ENCODE results near the gene FAM219A.
A peak's percentile ranks its signal among the peaks of the same experiment; 100 is the strongest.

FAM219A gene

GRCh38 chr9:34379334-34380033, 78.9 kb downstream of the FAM219A start:
- H3K27ac Mint-ChIP-seq, result peak overlapping the region; percentile 82
- peaks cover 46% of the 10 kb centered on the region for H3K27me3 Mint-ChIP-seq
- H3K4me3 Mint-ChIP-seq, result peak overlapping the region; percentile 82
- H3K36me3 Mint-ChIP-seq, result no peaks in the 10 kb centered on the region
- peaks cover 48% of the 10 kb centered on the region for H3K4me1 Mint-ChIP-seq
- DNase-seq, result peak; percentile 96
- H3K9me3 Mint-ChIP-seq, result no peaks in the 10 kb centered on the region
- CTCF ChIA-PET, result interaction anchor here (0.6 to 9.3 kb wide), 12 partner anchors 8 to 455 kb away, joined by 3 to 119 read pairs (median 4); partner anchors contain the start of genes DNAI1 and FAM219A

DNA sequence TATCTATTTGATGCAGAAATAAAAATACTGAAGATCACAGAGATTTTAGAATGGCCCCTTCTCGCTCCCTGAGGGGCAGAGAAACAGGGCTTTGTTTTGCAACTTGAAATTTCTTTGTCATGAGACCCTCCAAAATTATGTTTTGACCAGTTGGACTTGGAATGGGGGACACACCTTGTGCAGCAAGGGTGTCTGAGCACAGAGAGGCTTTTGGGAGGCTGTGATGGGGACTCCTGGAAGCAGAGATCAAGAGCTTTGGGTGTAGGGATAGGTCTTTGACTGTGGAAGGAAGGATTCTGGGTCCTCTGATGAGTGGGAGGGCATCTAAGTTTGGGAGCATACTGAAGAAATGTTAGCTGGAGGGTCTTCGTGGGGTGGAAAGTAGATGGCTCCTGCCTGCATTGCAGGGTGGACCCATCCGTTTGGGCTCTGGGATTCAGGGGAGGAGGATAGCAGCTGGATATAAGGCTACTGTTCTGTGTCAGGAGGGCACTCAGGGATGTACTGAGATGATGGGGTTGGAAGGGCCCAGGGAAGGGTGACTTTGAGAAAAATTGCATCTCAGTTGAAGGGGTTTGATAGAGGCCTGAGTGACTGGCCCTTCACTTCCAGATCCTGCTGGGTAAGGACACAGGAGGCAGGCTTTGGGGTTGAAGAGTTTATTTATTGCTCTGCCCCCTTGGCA, 79.9 kb downstream of the FAM219A start:
- H3K36me3 Mint-ChIP-seq, result peaks cover 1% of the 10 kb centered on the region
- peaks cover 42% of the 10 kb centered on the region for H3K27me3 Mint-ChIP-seq
- H3K4me3 Mint-ChIP-seq, result peak overlapping the region; percentile 29
- no peak for DNase-seq
- H3K27ac Mint-ChIP-seq, result no peak overlapping the region
- CTCF ChIA-PET, result interaction anchor here (0.7 to 9.3 kb wide), 13 partner anchors 7 to 454 kb away, joined by 3 to 119 read pairs (median 4); partner anchors contain the start of genes DNAI1 and FAM219A
- no peaks in the 10 kb centered on the region for H3K9me3 Mint-ChIP-seq
- peaks cover 48% of the 10 kb centered on the region for H3K4me1 Mint-ChIP-seq

- H3K36me3 Mint-ChIP-seq, result peaks cover 8% of the 10 kb centered on the region
- H3K27me3 Mint-ChIP-seq, result peaks cover 33% of the 10 kb centered on the region
- peak; percentile 35 for DNase-seq
- CTCF ChIA-PET, result interaction anchor here (0.6 to 9.3 kb wide), 7 partner anchors 9 to 214 kb away, joined by 3 to 119 read pairs (median 3); no protein-coding TSS in a partner anchor
- peak overlapping the region; percentile 90 for H3K4me3 Mint-ChIP-seq
- no peak overlapping the region for H3K27ac Mint-ChIP-seq
- H3K4me1 Mint-ChIP-seq, result peaks cover 48% of the 10 kb centered on the region
- H3K9me3 Mint-ChIP-seq, result no peaks in the 10 kb centered on the region
These were observed 81.0 kb downstream of the FAM219A start for GRCh38 chr9:34377404-34377746.

DNA sequence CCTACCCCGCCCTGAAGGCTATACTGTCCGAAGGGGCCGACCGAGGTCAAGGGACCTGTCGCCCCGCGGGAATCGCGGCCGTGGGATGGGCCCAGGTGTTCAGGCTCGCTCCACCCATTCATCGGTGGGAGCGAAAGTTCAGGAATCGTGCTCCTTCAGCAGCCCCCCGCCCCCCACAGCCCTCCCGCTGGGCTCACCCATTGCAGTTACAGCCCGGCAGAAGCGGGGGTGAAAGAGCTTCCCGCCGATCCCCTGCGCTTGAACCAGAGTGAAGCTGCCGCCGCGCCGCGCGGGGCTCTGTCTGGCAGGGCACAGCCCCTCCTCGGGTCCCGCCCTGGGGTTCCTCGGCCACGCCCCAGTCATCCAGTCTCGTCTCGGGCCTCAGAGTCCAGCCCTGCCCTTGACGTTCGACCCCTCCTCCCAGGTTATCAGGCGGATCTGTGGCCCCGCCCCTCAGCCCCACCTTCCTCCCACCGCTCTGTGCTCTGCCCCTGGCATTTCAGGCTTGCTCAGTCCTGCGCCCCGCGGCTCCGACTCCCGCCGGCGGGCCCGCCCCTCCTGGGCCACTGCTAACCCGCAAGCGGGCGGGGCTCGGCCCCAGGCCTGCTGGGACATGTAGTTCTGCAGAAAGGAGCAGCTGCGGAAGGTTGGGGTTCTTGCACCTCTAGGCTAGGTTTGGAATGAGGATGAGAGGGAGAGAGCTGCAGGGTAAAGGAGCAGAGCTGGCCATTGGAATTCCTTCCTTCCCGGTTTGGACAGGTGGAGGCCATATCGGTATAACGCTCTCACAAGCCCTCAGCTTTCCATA, 81.6 kb downstream of the FAM219A start, which contains the start of gene MYORG:
TSS of gene MYORG (minus strand) at position 303 of the 808 bp plus-strand sequence. CDS start 3,955 bp downstream, outside the sequence.
- H3K4me1 Mint-ChIP-seq, result peaks cover 48% of the 10 kb centered on the region

GRCh38 chr9:34375901-34376595, 82.3 kb downstream of the FAM219A start:
- DNase-seq, result peak; percentile 70
- H3K36me3 Mint-ChIP-seq, result peaks cover 17% of the 10 kb centered on the region
- H3K27ac Mint-ChIP-seq, result peak overlapping the region; percentile 82
- peak overlapping the region; percentile 90 for H3K4me3 Mint-ChIP-seq
- H3K27me3 Mint-ChIP-seq, result peaks cover 23% of the 10 kb centered on the region
- H3K4me1 Mint-ChIP-seq, result peaks cover 42% of the 10 kb centered on the region
- CTCF ChIA-PET, result interaction anchor here (0.7 to 9.3 kb wide), 6 partner anchors 14 to 123 kb away, joined by 3 to 119 read pairs (median 4); no protein-coding TSS in a partner anchor
- no peaks in the 10 kb centered on the region for H3K9me3 Mint-ChIP-seq

More for the DNA sequence above, 81.6 kb downstream of the FAM219A start, which contains the start of gene MYORG:
- peak within 1 kb of the TSS; percentile 82 for H3K27ac Mint-ChIP-seq
- no peaks in the 10 kb centered on the region for H3K9me3 Mint-ChIP-seq
- H3K4me3 Mint-ChIP-seq, result peak within 1 kb of the TSS; percentile 90
- CTCF ChIA-PET, result interaction anchor here (0.7 to 9.3 kb wide), 7 partner anchors 34 to 215 kb away, joined by 3 to 119 read pairs (median 3); no protein-coding TSS in a partner anchor
- H3K27me3 Mint-ChIP-seq, result peaks cover 29% of the 10 kb centered on the region
- peak; percentile 99 for DNase-seq
- peaks cover 11% of the 10 kb centered on the region for H3K36me3 Mint-ChIP-seq

- Mint-ChIP-seq H3K27me3 (peaks cover 20% of the 10 kb centered on the region), H3K9me3 (no peaks in the 10 kb centered on the region), H3K4me3 (peak overlapping the region; percentile 90), H3K27ac (no peak overlapping the region), H3K4me1 (peaks cover 32% of the 10 kb centered on the region), H3K36me3 (peaks cover 23% of the 10 kb centered on the region)
- CTCF ChIA-PET, result interaction anchor here (1.2 to 9.3 kb wide), 4 partner anchors 13 to 122 kb away, joined by 3 to 119 read pairs (median 4); no protein-coding TSS in a partner anchor
- no peak for DNase-seq
These were observed 83.3 kb downstream of the FAM219A start for GRCh38 chr9:34374905-34375552.

DNA sequence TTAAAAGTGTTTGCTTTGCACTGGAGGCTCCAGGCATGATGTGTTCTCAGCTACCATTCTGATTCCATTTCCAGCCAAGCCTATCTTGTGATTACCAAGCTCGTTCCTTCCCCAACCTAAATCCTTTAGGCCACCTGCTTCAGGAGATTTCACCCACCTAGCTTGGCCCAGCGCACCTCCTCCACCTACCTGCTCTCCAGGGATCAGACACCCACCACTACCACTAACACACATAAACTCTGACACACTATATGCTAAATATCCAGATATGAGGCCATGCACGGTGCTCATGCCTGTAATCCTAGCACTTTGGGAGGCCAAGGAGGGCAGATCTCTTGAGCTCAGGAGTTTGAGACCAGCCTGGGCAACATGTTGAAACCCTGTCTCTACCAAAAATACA, 84.0 kb downstream of the FAM219A start:
- Mint-ChIP-seq H3K4me3 (no peak overlapping the region), H3K9me3 (no peaks in the 10 kb centered on the region), H3K27me3 (peaks cover 17% of the 10 kb centered on the region), H3K4me1 (peaks cover 25% of the 10 kb centered on the region), H3K36me3 (peaks cover 27% of the 10 kb centered on the region), H3K27ac (no peak overlapping the region)
- no peak for DNase-seq
- CTCF ChIA-PET, result interaction anchor here (1.6 to 9.3 kb wide), 4 partner anchors 10 to 121 kb away, joined by 4 to 119 read pairs (median 7); no protein-coding TSS in a partner anchor

DNA sequence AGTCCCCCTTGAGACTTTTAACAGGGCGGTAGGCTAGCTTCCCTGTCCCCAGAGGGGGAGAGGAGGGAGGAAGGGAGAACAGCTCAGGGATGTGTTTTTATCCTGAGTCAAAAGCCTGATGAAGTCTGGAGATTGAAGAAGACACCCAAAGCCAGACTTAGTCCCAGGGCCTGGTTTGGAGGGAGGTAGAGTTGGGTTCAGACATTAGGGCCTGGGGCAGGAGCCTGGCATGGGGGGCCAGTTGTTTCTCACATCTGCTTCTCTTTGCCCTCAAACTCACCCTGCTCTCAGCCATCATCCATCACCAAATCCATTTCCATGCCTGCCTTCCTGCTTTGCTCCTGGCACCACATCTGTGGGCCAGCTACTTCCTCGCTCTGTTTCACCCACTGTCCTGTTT, 84.6 kb downstream of the FAM219A start:
- no peak for DNase-seq
- no peak overlapping the region for H3K4me3 Mint-ChIP-seq
- peaks cover 14% of the 10 kb centered on the region for H3K27me3 Mint-ChIP-seq
- peaks cover 32% of the 10 kb centered on the region for H3K36me3 Mint-ChIP-seq
- peaks cover 3% of the 10 kb centered on the region for H3K9me3 Mint-ChIP-seq
- H3K27ac Mint-ChIP-seq, result no peak overlapping the region
- CTCF ChIA-PET, result interaction anchor here (0.6 to 9.3 kb wide), 4 partner anchors 10 to 236 kb away, joined by 3 to 119 read pairs (median 7); no protein-coding TSS in a partner anchor
- H3K4me1 Mint-ChIP-seq, result peaks cover 20% of the 10 kb centered on the region

GRCh38 chr9:34372467-34373011, 85.8 kb downstream of the FAM219A start:
- CTCF ChIA-PET, result interaction anchor here (1.7 to 2.5 kb wide), 2 partner anchors 9 to 32 kb away, joined by 5 to 9 read pairs; no protein-coding TSS in a partner anchor
- Mint-ChIP-seq H3K4me1 (peaks cover 15% of the 10 kb centered on the region), H3K4me3 (no peak overlapping the region), H3K36me3 (peaks cover 43% of the 10 kb centered on the region), H3K9me3 (peaks cover 5% of the 10 kb centered on the region), H3K27ac (no peak overlapping the region), H3K27me3 (peaks cover 5% of the 10 kb centered on the region)
- no peak for DNase-seq

- Mint-ChIP-seq H3K4me1 (peaks cover 13% of the 10 kb centered on the region), H3K36me3 (peaks cover 48% of the 10 kb centered on the region), H3K4me3 (no peak overlapping the region), H3K27me3 (peaks cover 1% of the 10 kb centered on the region), H3K9me3 (peaks cover 8% of the 10 kb centered on the region), H3K27ac (no peak overlapping the region)
- DNase-seq, result no peak
- CTCF ChIA-PET, result interaction anchor here (1.5 to 2.5 kb wide), 3 partner anchors 7 to 38 kb away, joined by 5 to 9 read pairs (median 7); no protein-coding TSS in a partner anchor
These were observed 86.4 kb downstream of the FAM219A start for GRCh38 chr9:34371886-34372466.

DNA sequence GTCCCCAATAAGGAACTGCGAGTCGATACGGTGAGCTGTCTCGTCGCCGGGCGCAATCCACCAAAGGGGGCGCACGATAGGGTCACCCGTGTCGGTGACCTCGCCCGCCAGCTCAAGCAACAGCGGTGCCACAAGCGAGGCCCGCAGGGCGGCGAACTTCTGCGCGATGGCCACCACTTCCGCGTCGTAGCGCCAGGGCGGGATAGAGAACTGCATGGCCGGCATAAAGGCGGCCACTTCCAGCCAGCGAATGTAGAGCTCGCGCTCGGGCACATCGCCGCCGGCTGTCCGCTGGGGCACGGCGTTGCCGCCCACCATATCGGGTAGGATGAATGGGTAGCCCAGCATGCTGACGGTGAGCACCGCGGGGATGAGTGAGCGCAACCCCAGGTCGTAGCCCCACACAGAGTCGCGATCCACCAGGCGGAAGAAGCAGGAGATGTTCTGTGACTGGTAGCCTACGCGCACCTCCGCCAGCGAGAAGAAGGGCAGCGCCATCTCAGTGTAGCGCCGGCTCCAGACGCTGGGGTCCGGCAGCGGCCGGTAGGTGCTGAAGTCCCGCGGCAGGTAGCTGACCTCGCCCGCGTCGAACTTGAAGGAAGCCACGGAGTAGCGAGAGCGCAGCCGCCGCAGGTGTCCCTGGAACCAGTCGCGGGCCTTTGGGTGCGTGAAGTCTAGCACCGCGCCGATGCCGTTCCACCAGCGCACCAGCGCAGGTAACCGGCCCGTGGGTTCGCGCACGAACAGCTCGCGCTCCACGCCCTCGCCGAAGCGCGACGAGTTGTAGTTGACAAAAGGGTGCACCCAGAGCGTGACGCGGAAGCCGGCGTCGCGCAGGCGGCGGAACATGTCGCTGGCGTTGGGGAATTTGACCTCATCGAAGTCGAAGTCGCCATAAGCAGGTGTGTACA, 87.1 kb downstream of the FAM219A start:
- peaks cover 8% of the 10 kb centered on the region for H3K9me3 Mint-ChIP-seq
- H3K36me3 Mint-ChIP-seq, result peaks cover 48% of the 10 kb centered on the region
- H3K27ac Mint-ChIP-seq, result no peak overlapping the region
- no peaks in the 10 kb centered on the region for H3K27me3 Mint-ChIP-seq
- no peak for DNase-seq
- no peak overlapping the region for H3K4me3 Mint-ChIP-seq
- CTCF ChIA-PET, result interaction anchor here (1.5 to 1.9 kb wide), 2 partner anchors 8 to 37 kb away, joined by 5 to 7 read pairs; no protein-coding TSS in a partner anchor
- peaks cover 11% of the 10 kb centered on the region for H3K4me1 Mint-ChIP-seq
